Activated CD4-positive, CD25-positive, alpha-beta regulatory T cell treated with anti-CD3 and anti-CD28 coated beads, Interleukin-2, amount 50 U/mL, for 24 hours (primary cell): ENCODE measurements around the gene CEBPA.
"Not testable (repeated sequence)": the region's sequence is repeated elsewhere in the genome, so short reads cannot be mapped to it uniquely, and the experiment has no call there.

Experiments used
- ATAC-seq, 2 donors: fragments of 150-1000 bp; cut with Tn5 transposase; one replicate each; pipeline ENCODE4 v1.10.0; 2021; ENCODE audit warnings: mild to moderate bottlenecking in 1 of 2, moderate library complexity in 1 of 2

Gene CEBPA

DNA sequence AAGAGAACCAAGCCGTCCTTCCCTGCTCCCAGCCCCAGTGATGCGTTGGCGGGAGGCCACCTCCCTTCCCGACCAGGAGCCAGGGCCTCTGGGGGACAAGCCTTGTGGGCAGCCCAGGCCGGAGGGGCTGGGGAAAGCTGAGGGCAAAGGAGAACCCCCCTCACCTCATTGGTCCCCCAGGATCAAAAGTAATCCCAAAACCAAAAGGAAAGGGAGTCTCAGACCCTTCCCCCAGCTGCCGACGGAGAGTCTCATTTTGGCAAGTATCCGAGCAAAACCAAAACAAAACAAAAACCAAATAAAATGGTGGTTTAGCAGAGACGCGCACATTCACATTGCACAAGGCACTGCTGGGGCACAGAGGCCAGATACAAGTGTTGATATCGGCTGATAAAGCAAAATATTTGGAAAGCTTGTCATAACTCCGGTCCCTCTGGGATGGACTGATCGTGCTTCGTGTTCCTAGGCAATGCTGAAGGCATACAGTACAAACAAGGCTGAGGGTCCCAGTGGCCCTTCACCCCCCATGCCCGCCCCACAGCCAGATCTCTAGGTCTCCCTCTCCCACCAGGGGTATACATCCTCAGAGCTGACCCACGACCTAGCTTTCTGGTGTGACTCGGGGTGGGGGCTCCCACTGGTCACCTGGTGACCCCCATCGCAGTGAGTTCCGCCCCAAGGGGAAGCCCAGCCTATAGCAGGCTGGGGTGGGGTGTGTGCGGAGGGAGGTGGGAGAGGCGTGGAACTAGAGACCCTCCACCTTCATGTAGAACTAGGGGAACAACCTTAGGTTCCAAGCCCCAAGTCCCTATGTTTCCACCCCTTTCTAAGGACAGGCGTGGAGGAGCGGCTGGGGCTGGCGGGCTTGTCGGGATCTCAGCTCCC, 2.1 kb downstream of the CEBPA start:
- no peak for ATAC-seq

DNA sequence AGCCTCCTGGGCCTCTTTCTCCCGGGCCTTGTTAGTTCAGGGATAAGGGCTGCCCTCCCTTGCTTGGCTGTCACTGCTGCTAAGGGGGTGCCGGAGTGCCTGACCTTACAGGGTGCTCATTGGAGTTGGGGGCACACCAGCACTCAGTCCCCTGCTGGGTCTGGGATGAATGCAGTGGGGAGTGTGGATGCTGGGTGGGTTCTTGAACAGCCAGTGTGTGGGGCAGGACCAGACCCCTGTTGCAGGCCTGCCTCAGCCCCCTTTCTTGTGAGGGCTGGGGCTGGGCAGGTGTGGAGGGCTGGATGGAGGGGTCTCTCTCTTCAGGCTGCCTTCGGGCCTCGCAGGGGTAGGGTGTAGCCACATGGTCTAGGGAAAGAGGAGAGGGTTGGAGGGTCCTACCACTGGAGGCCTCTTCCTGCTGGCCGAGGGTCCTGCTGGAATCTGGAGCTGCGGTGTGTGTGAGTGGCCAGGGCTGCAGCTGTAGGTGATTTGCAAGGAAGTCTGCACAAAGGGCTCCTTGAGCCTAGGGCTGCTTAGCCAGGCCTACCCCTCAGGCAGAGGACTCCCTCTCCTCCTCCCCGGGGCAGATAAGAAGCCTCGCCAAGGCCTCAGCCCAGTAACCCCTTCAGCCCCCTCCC, 3.2 kb downstream of the CEBPA start:
- no peak for ATAC-seq

DNA sequence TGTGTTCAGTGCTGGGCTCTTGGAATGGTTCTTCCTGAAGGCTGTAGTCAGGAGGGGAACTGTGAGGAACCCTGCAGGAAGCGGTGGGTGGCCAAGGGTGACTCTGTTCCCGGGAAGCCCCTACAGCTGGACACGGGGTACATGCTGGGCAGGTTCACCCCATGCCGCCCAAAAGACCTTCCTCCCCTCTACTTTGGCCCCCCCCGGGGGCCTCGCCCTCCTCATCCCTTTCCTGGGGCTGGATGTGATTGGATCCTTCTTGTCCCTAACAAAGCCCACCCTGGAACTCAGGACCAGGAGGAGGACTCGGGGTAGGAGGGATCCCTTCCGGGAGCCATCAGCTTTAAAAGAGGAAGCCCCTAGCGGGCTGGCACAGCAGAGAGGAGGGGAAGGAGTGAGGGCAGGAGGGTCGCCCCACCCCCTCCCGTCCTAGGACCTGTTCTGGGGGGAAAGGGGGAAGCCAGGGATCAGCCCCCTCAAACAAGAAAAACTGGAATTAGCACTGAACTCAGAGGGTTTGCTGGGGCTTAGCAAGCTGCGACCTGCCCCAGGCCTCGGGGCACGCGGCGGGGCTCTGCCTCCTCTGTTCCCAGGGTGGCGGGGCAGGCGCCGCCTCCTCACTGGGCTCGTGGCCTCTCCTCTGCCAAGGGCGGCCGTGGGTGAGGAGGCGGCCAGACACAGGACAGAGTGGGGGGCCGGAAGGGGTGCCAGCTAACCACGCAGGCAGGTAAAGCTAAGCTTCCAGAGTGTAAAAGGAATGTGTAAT, 4.0 kb downstream of the CEBPA start:
- no peak for ATAC-seq

DNA sequence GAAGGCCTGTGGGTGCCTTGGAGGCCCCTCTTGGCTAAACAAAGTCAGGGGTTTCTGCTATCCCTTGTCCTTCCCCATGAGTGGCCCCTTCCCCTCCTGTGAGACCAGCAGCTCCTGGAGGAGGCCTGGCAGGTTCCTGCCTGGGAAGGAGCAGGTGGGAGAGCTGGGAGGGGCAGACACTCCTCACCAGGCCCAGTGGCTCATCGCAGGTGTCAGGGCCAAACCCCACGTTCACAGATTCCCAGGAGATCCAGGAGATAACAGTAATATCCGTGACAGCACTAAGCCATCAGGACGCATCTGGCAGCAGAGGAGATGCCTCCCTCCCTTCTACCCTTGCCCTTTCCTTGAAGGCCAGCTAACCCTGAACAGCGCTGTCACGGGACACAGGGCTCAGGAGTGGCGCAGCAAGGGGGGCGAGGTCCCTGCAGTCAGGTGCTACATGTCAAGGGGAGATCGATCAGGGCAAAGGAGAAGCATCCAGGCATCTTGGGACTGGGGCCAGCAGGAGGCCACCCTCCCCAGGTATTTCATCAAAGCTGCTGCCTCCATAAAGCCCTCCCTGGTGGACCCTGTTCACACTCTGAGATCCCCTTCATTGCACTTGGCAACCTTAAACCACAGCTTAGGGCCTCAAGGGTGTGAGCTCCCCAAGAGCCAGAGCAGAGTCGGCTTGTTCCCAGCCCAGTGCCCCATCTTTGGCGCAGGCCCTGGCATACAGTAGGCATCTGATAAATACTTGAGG, 4.8 kb downstream of the CEBPA start:
- ATAC-seq, result no peak

DNA sequence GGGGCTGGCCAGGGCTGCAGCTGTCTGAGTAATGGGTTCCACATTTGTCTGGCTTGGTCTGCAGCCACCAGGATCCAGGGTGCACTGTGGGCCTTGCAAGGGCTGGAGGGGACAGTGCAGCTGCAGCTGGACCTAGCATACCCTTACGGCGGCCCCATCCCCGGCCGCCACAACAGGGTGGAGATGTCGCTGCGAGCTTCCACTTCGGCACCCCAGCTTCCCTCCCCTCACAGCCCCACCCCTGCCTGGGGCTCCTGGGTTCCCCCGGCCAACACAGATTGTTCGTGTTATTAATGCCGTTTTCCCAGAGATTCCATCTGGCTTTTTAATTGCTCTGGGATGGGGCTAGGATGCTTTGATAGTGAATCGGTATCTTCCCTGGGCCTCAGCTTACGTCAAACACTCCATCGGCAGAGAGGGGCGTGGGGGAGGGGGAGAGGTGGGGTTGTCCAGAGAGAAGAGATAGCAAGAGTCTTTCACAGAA, 5.8 kb downstream of the CEBPA start:
- no peak for ATAC-seq

DNA sequence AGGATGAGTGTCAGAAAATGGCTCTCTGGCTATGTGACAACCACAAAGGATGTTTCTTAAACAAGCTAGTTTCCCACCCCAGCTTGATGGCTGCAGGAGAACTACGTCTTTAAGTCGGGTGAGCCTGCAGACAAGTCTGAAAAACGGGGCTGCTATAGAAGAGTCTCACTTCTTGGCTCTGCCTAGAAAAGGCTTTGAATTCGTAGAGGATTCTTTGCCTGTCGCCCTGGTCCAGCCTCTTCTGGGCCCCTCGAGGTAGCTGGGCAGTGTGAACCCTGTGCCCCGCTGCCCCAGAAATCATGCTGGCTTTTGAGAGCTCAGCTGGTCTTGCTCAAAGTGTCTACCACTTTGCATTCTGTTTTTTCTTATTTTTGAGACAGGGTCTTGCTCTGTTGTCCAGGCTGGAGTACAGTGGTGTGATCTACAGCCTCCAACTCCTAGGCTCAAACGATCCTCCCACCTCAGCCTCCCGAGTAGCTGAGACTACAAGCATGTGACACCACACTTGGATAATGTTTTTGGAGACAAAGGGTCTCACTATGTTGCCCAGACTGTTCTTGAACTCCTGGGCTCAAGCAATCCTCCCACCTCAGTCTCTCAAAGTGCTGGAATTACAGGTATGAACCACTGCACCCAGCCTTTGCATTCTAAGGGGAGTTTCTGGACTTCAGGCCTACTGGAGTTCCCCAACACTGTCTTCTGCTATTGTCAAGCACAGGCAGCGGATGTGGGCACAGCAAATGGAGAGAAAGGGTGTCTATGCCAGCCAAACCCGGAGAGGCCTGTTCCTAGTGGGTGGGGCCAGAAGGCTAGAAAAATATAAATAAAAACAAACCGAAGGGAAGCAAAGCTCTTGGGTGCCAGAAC, 6.5 kb downstream of the CEBPA start:
- no peak for ATAC-seq

DNA sequence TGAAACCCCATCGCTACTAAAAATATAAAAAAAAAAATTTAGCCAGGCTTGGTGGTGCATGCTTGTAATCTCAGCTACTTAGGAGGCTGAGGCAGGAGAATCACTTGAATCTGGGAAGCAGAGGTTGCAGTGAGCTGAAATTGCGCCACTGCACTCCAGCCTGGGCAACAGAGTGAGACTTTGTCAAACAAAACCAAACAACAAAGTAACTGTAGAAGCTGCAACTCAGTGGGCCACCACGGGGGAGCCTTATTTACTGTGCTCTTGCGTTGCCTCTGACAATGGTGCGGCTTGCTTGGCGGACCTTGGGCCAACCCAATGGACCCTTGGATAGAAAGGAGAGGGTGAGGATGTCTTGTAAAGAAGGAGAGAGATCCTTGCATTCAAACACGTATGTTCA, 7.3 kb downstream of the CEBPA start:
- ATAC-seq, result not testable (repeated sequence)

DNA sequence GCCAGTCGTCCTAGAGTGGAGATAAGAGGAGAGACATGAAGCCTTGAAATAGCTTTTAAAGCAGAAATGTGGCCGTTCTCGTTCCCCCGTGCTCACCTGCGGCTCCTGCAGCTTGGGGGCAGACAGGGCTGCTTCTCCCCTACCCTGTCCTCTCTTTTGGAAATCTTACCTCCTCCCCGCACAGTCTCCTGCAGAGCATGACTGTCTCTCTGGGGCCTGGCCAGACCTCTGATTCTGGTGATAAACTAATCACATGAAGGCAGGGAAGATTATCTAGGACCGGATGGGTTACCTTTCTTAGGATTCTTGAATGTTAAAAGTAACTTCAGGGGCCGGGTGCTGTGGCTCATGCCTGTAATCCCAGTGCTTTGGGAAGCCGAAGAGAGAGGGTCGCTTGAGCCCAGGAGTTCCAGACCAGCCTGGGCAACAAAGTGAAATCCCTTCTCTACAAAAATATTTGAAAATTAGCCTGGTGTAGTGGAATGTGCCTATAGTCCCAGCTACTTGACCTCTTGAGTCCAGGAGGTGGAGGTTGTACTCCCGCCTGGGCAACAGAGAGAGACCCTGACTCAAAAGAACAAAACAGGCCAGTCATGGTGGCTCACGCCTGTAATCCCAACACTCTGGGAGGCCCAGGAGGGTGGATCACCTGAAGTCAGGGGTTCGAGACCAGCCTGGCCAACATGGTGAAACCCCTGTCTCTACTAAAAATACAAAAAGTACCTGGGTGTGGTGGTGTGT, 8.1 kb downstream of the CEBPA start:
- no peak for ATAC-seq

DNA sequence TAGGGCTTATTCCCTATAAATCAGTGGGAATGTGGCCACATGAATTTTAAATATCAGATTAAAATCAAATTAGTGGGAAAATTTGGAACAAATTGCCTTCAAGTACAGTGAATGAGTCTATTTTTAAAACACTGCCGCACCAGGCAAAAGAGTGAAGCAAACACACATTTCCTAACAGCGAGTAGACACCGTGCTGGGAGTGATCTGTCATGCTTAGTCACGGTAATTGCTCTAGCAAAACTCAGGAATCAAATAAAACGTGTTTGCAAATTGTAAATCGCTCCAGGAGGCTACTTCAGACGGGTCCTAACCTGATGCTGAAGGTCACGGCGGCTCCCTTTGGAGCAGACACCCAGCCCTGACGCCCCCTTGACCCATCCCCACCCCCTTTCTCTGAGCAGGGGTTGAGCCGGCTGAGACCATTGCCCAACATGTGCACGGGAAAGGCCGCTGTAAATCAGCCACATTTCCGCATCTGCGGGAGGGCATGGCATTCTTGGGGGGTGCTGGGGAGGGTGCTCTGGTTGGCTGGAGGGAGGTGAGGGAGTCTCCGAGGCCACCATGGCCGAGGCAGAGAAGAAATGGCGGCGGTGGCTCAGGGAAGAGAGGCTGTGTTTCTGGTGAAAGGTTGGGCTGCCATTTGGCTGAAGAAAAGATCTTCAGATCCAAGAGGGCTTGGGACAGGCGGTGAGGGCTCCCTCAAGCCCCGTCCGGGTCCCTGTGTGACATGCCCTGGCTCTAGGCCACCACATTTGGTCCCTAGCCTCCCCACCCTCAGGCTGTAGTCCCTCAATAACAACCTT, 8.9 kb downstream of the CEBPA start:
- ATAC-seq, result no peak

DNA sequence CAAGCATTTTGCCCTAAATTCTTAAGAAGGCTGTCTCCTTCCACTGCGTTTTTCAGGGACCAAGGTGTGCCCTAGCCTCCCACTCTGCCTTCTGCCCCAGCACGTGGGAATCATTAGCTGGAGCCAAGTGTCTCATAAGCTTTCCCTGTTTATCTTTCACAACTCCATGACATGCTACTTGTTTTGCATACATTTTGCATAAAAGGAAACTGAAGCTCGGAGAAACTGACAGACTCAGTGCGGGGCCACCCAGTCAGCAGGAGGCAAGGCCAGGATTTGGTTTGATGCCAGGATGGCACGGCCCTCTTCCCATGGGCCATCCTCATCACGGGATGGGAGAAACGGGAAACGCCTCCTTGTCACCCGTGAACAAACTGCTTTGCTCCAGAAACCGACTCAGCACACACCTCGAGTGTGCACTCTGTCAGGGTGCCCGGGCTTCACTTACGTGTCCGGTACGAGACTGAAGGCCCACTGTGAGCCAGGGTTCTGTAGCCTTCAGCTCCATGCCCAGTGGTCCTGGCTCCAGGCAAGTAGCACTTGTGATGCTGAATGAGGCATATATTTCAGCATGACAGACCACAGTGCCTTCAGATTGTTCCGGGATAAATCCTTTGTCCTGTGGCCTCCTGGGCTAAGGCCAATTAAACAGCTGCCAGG, 9.6 kb downstream of the CEBPA start:
- no peak for ATAC-seq

DNA sequence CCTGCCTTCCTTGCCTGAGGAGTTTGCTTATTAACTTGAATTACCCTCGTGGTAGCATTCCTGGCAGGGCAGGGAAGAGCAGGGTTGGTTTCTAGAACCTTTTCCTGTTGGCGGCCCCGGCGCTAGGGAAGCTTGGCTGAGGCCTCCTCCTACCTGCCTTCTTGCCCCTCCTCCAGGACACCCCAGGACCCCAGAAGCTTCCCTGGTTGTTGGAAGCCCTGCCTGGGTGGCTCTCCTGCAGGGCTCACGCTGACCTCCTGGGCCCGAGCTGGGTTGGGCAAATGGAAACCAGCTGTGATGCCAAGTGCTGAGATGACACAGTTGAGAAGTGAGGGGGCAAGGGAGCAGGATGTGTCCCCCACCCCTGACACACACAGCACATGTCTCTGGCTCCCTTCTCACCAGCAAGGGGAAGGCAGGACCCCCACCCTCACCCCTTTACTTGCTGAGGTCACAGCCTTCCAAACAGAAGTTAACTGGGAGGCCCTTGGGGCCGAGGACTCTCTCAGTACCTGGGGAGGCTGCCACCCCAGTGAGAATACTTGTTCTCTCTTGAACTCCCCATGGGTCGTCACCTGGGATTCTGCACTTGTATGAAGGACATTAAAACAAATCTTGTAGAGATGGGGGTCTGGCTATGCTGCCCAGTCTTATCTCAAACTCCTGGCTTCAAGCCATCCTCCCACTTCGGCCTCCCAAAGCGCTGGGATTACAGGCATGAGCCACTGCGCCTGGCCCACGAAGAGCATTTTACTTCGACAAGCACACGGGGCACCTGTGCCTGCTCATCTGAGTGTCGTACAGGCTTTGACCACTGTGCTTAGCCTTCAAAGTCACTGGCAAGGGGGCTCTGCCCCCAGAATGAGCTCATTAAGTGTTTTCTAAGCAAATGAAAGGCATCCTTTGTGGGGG, 10.5 kb downstream of the CEBPA start:
- ATAC-seq, result no peak

DNA sequence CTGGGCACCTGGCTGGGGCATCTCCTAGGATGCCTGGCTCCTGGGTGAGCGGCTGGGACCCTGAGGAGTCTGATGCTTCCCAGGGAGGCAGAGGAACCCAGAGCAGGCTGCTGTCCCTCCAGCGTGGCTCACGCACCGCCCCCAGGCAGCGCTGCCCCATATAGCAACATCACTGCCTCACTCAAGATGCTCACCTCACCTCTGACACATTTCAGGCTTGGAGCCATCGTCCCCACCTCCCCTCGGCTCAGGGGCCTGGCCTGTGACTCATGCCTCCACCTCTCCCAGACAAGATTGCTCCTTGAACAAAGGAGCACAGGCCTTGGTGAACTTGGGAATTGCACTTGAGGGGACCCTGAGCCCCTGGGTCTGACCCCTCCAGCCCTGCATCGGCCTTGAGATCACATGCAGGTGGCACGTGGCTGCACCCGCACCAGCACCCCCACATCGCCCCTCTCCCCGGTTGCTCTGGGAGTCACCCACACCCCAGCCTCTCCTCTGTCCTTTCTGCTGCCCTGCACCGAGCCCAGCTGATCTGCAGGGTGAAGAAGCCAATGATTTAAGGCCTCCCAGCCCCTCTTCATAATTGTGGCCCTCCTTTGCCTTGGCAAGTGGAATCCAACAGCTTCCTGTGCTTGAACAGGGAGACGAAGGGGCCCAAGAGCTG, 11.2 kb downstream of the CEBPA start:
- no peak for ATAC-seq

DNA sequence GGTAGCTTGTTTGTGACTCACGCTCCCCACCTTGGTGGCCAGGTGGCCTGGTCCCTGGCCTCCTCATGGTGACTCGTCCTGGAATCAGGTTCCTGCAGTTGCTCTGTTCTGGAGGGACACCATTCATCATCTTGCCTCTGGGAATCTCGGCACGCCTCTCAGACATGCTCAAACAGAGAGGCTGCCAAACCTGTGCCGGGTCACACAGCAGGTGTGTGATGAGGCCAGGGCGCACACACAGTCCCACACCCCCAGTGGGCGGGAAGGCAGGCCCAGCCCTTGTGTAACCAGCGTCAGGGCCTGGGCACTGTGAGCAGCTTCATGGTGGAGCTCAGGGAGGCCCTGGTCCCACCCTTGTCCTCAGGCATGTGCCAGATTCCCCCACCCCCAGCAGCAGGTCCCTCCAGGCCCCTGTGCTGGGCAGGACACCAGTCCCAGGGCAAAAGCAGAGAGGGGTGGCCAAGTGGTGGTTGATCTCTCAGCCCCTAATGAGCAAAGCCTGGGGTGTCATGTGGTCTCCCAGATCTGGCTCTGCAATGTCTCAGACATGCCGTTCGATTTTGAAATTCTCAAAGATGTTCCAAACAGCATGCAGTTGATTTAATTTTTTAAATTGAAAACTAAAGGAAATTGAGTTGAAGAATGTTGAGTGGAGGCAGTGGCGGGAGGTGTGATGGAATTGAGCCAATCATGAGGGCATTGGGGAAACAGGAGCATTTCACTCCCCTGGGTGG, 12.1 kb downstream of the CEBPA start:
- ATAC-seq, result no peak

DNA sequence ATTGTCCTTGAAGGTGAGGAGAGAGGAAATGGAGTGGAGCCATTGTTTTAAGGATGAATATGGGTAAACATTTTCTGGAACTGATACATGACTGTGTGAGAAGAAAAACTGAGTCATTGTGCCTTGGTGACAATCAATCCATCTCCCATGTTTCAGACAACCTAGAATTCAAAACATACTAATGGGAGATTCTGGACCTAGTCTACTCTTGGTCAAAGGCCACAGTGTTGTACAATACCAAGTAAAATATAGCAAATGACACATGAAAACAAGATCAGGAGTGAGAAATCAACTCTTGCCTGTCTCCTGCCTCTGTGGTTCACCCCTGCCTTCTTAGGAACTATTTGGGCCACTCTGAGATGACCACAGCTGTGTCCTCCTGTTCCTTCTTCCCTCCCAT, 13.1 kb downstream of the CEBPA start:
- no peak for ATAC-seq

DNA sequence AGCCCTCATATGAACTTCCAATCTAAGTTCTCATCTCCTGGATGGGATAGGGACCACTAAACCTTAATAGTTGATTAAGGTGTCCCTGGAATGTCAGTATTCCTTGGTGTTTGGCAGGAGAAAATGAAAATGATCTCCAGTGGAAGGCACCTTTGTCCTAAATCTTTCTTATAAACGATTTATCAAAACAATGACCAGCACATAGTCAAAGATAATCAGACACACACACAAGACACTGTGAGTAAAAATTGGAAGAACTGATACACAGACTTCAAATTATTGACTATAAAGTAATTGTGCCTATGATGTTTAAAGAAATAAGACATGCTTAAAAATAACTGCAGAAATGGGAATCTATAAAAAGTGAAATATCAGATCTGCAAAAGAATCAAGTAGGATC, 13.7 kb downstream of the CEBPA start:
- ATAC-seq, result no peak

DNA sequence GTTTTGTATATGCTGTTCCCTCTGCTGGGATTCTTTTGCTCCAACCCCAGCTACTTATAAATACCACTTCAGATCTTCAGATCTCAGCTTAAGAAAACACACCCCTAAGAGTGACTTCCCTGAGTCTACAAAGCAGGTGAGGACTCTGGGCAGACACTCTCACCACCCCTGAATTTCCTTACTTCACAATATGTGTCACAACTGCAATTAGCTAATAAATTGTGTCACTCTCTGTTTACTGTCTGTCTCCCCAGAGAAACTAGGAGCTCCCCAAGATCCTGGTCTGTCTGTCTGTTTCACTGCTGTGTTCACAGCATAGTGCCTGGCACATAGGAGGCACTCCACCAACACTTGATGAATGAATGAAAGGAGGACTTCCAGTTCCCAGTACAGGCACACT, 14.4 kb downstream of the CEBPA start:
- no peak for ATAC-seq

DNA sequence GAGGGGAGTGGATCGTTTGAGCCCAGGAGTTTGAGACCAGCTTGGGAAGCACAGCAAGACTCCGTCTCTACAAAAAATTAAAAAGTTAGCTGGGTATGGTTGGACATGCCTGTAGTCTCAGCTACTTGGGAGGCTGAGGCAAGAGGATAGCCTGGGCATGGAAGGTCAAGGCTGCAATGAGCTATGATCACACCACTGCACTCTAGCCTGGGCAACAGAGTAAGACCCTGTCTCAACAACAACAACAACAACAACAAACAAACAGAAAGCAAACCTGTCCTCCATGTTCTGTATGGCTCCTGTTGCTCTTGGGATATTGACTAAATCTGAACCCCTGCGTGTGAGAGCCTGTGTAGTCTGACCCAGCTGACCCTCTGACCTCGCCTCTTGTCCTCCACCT, 14.9 kb downstream of the CEBPA start:
- ATAC-seq, result no peak
